Activated T-helper 17 cell treated with anti-CD3 and anti-CD28 coated beads, Interleukin-2, amount 50 U/mL, for 72 hours (primary cell): ENCODE measurements around the gene MALT1. TPM values are rescaled to one million over a fixed set of nuclear protein-coding genes. Genes with fewer than 3 reads are reported as not detected.
A peak's percentile ranks its signal among the peaks of the same experiment; 100 is the strongest.

Experiments
- ATAC-seq: fragments of 150-1000 bp; cut with Tn5 transposase; replicated peaks from 2 replicates; pipeline ENCODE4 v1.10.0; 2021; ENCODE audit warnings: mild to moderate bottlenecking, moderate library complexity
- H3K27ac Mint-ChIP-seq: one replicate; pipeline ENCODE4 v1.8.0; 2022; ENCODE audit warnings: mixed read lengths
- H3K27me3 Mint-ChIP-seq: one replicate; pipeline ENCODE4 v1.8.0; 2022; ENCODE audit warnings: mixed read lengths
- H3K36me3 Mint-ChIP-seq: one replicate; pipeline ENCODE4 v1.8.0; 2022; ENCODE audit warnings: low read depth, mild to moderate bottlenecking, mixed read lengths
- H3K4me1 Mint-ChIP-seq: one replicate; pipeline ENCODE4 v1.8.0; 2022; ENCODE audit warnings: mixed read lengths
- H3K4me3 Mint-ChIP-seq: one replicate; pipeline ENCODE4 v1.8.0; 2022; ENCODE audit warnings: mild to moderate bottlenecking, mixed read lengths
- H3K9me3 Mint-ChIP-seq: one replicate; pipeline ENCODE4 v1.8.0; 2022; ENCODE audit warnings: mixed read lengths
- total RNA-seq, 2 donors: library from RNA; stranded (reverse); gene quantifications; one replicate each; pipeline ENCODE4 v1.2.3, GENCODE V29; 2022

The MALT1 gene, protein sequence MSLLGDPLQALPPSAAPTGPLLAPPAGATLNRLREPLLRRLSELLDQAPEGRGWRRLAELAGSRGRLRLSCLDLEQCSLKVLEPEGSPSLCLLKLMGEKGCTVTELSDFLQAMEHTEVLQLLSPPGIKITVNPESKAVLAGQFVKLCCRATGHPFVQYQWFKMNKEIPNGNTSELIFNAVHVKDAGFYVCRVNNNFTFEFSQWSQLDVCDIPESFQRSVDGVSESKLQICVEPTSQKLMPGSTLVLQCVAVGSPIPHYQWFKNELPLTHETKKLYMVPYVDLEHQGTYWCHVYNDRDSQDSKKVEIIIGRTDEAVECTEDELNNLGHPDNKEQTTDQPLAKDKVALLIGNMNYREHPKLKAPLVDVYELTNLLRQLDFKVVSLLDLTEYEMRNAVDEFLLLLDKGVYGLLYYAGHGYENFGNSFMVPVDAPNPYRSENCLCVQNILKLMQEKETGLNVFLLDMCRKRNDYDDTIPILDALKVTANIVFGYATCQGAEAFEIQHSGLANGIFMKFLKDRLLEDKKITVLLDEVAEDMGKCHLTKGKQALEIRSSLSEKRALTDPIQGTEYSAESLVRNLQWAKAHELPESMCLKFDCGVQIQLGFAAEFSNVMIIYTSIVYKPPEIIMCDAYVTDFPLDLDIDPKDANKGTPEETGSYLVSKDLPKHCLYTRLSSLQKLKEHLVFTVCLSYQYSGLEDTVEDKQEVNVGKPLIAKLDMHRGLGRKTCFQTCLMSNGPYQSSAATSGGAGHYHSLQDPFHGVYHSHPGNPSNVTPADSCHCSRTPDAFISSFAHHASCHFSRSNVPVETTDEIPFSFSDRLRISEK
- 10 to 100 TPM; 45.3 to 92.3 TPM for total RNA-seq

DNA sequence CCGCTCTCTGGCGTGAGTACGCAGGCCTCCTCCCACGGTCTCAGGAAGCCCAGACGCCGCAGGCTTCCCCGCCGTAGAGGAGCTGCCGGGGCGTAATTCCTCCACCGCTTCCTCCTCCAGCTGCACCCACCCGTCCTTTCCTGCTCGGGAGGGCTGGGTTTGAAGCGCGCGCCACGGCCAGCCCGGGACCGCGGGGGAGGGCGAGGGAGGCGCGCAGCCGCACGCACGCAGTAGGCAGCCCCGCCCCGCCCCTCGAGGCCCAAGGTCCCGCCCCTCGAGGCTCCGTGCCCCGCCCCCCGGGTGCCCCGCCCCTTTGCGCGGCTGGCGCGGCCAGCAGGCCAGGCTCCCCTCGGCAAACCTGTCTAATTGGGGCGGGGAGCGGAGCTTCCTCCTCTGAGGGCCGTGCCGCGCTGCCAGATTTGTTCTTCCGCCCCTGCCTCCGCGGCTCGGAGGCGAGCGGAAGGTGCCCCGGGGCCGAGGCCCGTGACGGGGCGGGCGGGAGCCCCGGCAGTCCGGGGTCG lies at the start of gene MALT1:
Gene MALT1 (plus strand): TSS at position 355 of the 521 bp plus-strand sequence. CDS start 179 bp downstream, outside the sequence.
- Mint-ChIP-seq H3K27me3 (no peaks in the 10 kb centered on the region), H3K36me3 (peaks cover 39% of the 10 kb centered on the region), H3K4me1 (peaks cover 45% of the 10 kb centered on the region), H3K4me3 (peak within 1 kb of the TSS; percentile 96), H3K9me3 (no peaks in the 10 kb centered on the region), H3K27ac (peak within 1 kb of the TSS; percentile 94)
- ATAC-seq: peak; percentile 82

DNA sequence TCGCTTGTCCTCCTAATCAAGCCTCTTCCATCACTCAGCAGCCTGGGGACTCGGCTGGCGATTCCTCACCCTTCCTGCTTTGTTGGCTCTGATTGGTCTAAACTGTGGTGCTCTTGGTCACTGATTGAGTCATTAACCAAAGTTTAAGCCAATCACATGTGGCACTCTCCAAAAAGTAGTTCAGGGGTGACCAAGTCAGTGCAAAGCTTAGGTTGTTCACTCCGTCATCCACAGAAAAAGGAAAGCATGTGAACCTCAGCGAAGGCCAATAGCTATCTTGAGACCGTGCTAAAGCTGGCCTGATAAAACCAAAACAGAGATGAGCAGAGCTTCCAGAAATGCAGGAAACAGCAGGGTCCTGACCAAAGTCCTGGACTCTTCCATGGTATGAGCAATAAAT lies 47.3 kb upstream of the MALT1 start:
- Mint-ChIP-seq H3K27me3 (no peaks in the 10 kb centered on the region), H3K27ac (no peak overlapping the region), H3K9me3 (no peaks in the 10 kb centered on the region), H3K36me3 (no peaks in the 10 kb centered on the region), H3K4me3 (no peak overlapping the region), H3K4me1 (peaks cover 4% of the 10 kb centered on the region)
- peak; percentile 49 for ATAC-seq

DNA sequence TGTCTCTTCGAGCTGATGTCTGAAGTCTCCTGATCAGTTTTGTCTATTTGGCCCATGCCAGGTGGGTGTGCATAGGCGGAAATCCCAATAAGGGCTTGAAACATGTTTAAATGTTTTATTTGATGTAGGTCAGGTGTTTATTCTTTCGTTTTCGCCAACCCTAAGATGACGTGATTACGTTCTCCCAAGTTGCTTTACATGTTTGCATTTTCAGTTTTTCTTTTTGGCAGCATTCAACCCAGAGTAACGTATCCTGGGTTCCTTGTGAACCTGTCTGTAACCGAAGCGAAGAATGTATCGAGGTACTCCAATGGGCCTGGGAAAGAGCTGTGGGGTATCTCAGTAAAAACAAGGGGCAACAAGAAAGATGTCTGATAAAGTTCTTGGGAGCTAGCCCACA lies 45.4 kb upstream of the MALT1 start:
- H3K27me3 Mint-ChIP-seq: no peaks in the 10 kb centered on the region
- ATAC-seq: peak; percentile 31
- H3K36me3 Mint-ChIP-seq: no peaks in the 10 kb centered on the region
- H3K9me3 Mint-ChIP-seq: no peaks in the 10 kb centered on the region
- H3K27ac Mint-ChIP-seq: peak overlapping the region; percentile 46
- peak overlapping the region; percentile 66 for H3K4me3 Mint-ChIP-seq
- H3K4me1 Mint-ChIP-seq: peaks cover 10% of the 10 kb centered on the region

DNA sequence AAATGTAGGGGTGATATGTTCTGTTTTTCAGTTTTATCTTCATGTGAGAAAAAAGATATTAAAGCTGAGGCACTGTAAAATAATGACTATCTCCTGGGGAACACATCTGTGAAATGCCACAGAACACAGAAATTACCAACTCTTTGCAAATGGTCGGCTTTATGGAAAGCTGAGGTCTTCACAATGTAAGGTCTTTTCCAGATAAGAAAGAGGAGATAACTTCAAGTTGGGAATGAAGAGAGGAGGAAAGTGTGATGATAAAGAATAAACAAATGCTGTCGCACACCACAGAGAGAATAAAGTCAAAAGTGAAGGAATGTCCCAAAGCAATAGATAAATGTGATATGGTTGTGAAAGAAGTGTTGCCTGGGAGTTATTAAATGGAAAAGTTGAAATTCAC lies 41.2 kb upstream of the MALT1 start:
- Mint-ChIP-seq H3K27ac (no peak overlapping the region), H3K4me1 (peaks cover 5% of the 10 kb centered on the region), H3K4me3 (no peak overlapping the region), H3K9me3 (no peaks in the 10 kb centered on the region), H3K36me3 (no peaks in the 10 kb centered on the region), H3K27me3 (no peaks in the 10 kb centered on the region)
- ATAC-seq: no peak

DNA sequence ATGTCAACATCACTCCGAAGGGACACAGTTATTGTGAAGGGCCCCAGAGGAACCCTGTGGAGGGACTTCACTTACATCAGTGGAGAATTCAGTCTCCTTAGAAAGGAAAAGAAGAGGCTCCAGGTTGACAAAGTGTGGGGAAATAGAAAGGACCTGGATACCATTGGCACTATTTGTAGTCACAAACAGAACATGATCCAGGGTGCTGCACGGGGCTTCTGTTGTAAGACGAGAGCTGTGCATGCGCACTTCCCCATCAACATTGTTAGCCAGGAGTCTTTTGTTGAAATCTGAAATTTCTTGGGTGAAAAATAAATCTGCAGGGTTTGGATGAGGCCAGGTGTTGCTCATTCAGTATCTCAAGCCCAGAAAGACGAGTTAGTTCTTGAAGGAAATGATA lies 40.0 kb upstream of the MALT1 start:
- Mint-ChIP-seq H3K36me3 (no peaks in the 10 kb centered on the region), H3K27me3 (no peaks in the 10 kb centered on the region), H3K4me1 (peaks cover 11% of the 10 kb centered on the region)

DNA sequence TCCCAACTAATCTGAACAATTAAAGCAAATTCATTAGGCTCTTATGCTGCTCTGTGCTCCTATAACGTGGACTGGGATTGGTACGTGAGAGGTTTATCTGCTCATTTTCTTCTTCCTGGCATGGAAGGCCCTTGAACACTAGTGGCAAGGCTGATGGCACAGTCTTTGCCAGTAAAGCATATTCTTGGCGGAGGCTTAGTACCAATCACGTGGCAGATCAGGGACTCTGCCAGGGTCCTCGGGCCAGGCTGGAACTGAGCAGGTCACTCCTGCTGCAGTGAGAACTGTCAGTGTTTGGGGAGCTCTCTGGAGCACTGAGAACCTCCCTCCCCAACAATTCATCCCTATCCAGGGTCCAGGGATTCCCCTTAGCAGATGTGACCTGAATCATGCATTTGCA lies 38.7 kb upstream of the MALT1 start:
- peaks cover 11% of the 10 kb centered on the region for H3K4me1 Mint-ChIP-seq
- no peak for ATAC-seq
- no peaks in the 10 kb centered on the region for H3K36me3 Mint-ChIP-seq

More for the DNA sequence above, 40.0 kb upstream of the MALT1 start:
- no peak for ATAC-seq
- no peak overlapping the region for H3K27ac Mint-ChIP-seq
- H3K9me3 Mint-ChIP-seq: no peaks in the 10 kb centered on the region
- no peak overlapping the region for H3K4me3 Mint-ChIP-seq

DNA sequence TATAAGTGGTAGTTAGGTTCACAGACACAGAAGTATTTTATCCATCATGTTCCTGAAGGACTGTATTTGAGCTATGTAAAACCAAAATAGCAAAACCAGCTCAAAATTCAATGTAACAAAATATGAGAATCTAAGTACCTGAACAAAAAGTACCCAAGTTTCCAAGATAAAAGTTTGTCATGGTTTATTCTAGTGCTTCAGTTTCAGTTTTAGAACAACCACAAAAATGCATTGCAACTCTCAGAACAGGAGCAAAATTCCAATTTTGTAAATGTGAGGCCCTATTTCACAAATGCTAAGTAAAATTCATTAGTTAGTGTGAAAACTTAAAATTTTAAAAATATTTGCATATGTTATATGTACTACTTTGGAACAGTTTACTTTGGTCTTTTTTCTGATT lies 37.4 kb upstream of the MALT1 start:
- Mint-ChIP-seq H3K27ac (no peak overlapping the region), H3K36me3 (no peaks in the 10 kb centered on the region), H3K4me3 (no peak overlapping the region), H3K4me1 (peaks cover 16% of the 10 kb centered on the region), H3K27me3 (no peaks in the 10 kb centered on the region), H3K9me3 (no peaks in the 10 kb centered on the region)
- ATAC-seq: no peak

More for the DNA sequence above, 38.7 kb upstream of the MALT1 start:
- Mint-ChIP-seq H3K4me3 (no peak overlapping the region), H3K27ac (no peak overlapping the region), H3K27me3 (no peaks in the 10 kb centered on the region), H3K9me3 (no peaks in the 10 kb centered on the region)

DNA sequence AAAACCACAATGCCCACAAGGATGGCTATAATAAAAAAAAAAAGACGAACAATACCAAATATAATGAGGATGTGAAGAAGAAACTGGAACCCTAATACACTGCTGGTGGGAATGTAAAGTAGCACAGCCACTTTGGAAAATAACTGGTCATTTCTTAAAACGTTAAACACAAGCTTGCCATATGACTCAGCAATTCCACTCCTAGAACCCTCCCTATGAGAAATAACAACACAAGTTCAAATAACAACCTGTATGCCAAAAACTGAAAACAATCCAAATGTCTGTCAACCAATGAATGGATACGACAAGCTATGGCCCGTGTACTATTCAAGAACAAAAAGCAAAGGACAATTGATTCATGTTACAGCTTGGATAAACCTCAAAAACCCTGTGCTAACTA lies 35.4 kb upstream of the MALT1 start:
- Mint-ChIP-seq H3K4me3 (peak overlapping the region; percentile 3), H3K9me3 (no peaks in the 10 kb centered on the region), H3K36me3 (no peaks in the 10 kb centered on the region), H3K27ac (peak overlapping the region; percentile 74), H3K4me1 (peaks cover 10% of the 10 kb centered on the region), H3K27me3 (no peaks in the 10 kb centered on the region)
- ATAC-seq: peak; percentile 70

DNA sequence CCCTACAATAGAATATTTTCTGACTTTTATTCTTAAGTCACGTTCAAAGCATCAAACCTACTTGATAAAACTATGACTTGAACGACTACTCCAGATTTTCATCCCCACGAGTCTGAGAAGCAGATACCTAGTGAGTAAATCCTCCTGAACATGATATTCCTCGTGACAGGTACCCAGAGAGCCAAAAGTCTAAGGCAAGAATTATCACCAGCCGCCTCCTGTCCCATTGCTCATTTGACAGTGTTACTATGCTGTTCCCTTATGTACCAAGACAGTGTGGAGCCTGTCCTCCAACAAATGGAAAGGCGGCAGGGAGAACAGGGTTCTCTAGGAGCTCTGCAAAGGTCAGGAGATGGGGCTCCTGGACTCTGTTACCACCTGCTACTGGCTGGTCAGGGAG lies 34.1 kb upstream of the MALT1 start:
- Mint-ChIP-seq H3K36me3 (no peaks in the 10 kb centered on the region), H3K4me1 (peaks cover 10% of the 10 kb centered on the region), H3K27ac (no peak overlapping the region), H3K9me3 (no peaks in the 10 kb centered on the region), H3K27me3 (no peaks in the 10 kb centered on the region), H3K4me3 (no peak overlapping the region)
- no peak for ATAC-seq

DNA sequence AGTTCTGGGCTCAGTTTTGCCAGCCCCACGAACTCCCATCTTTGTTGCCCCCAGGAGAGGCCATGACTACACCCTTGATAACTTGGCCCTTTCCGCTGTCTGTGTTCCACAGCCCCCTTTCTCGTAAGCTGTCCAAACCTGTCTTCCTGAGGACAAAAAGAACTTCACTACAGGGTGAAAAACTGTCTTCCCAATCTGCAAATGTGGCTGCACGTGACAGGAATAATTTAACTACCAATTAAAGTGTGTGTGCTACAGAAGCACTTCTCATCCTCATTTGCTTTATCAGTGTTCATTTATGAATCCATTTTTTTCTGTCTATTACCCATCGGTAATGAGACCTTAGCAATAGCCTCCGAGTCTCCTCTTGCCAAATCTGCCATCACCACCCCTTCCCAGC lies 33.3 kb upstream of the MALT1 start:
- Mint-ChIP-seq H3K4me3 (no peak overlapping the region), H3K36me3 (no peaks in the 10 kb centered on the region), H3K27me3 (no peaks in the 10 kb centered on the region), H3K27ac (no peak overlapping the region), H3K4me1 (peaks cover 10% of the 10 kb centered on the region), H3K9me3 (no peaks in the 10 kb centered on the region)
- ATAC-seq: no peak

DNA sequence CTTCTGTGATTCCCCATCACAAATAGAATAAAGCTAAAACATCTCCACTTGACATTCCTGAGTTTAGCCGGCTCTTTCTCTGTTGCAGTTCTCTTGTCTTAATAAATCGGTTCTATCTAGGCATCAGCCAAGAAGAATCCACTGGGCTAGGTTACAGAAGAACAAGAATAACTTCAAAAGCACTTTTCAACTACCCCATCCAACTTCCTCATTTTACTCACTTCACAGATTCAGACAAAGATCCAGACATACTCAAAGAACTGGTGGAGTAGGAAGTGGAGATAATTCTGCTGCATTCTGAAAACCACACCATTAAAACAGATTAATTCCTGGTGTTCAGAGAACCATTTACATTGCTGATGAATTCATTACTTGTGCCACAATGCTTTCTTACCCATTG lies 32.8 kb upstream of the MALT1 start:
- Mint-ChIP-seq H3K27ac (no peak overlapping the region), H3K4me3 (no peak overlapping the region), H3K4me1 (peaks cover 10% of the 10 kb centered on the region), H3K36me3 (no peaks in the 10 kb centered on the region), H3K9me3 (no peaks in the 10 kb centered on the region), H3K27me3 (no peaks in the 10 kb centered on the region)
- ATAC-seq: no peak

DNA sequence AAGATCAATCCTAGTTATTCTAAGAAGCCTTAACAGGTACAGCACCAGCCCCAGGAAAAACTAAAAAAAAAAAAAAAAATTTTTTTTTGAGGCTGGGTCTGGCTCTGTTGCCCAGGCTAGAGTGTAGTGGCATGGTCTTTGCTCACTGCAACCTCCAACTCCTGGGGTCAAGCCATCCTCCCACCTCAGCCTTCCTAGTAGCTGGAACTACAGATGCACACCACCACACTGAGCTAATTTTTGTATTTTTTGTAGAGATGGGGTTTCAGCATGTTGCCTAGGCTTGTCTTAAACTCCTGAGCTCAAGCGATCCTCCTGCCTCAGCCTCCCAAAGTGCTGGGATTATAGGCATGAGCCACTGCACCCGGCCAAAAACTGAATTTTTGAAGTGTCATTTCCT lies 32.0 kb upstream of the MALT1 start:
- H3K36me3 Mint-ChIP-seq: no peaks in the 10 kb centered on the region
- H3K4me3 Mint-ChIP-seq: no peak overlapping the region
- H3K27me3 Mint-ChIP-seq: no peaks in the 10 kb centered on the region
- no peak for ATAC-seq
- H3K27ac Mint-ChIP-seq: no peak overlapping the region
- no peaks in the 10 kb centered on the region for H3K9me3 Mint-ChIP-seq
- peaks cover 10% of the 10 kb centered on the region for H3K4me1 Mint-ChIP-seq

DNA sequence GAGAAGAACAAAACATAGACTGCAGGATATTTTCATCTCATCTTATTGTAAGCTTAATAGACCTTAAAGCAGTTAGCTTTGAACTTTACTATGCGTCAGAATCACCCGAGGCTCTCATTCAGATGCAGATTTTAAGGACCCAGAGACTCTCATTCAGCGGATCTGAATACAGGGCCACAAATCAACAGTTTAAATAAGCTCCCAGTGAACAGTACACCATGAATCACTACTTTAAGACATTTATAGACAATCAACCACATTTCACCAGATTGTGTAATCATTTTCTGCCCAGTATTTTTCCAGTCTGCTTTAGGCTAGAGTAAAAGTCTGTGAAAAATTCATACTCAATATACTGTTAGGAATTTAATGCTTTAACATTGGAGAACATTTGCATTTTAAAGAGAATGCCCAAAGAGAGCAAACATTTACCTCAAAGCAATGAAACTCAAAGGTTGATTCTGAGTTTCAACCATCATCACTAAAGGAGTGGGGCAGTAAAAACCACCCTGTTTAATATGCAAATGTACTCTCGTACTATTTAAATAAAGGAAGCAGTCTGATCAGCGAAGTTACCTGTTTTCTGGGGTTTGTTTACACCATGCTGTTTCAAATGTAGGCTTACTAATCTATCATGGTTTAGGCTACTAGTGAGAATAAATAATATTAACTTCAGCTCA lies 31.4 kb upstream of the MALT1 start:
- peak; percentile 43 for ATAC-seq
- Mint-ChIP-seq H3K27ac (no peak overlapping the region), H3K9me3 (no peaks in the 10 kb centered on the region), H3K27me3 (no peaks in the 10 kb centered on the region), H3K4me1 (peaks cover 10% of the 10 kb centered on the region), H3K36me3 (no peaks in the 10 kb centered on the region), H3K4me3 (no peak overlapping the region)

DNA sequence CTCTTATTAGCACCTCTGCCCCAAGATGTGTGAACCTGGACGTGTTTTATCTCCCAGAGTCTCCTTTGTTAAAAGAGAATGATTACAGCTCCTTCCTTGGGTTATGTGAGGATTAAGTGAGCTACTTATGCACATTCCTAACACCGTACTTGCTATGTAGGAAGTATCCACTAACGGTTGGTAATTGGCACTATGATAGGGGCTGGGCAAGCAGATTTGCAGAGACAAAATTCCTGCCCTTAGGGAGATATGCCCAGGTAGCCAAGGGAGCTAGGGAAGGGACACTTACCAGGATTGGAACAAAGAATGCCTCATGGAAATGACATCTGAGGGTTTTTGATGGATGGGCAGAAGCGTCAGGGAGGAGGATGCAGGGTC lies 30.8 kb upstream of the MALT1 start:
- Mint-ChIP-seq H3K27ac (no peak overlapping the region), H3K4me3 (no peak overlapping the region), H3K9me3 (no peaks in the 10 kb centered on the region), H3K4me1 (peaks cover 10% of the 10 kb centered on the region), H3K27me3 (no peaks in the 10 kb centered on the region), H3K36me3 (no peaks in the 10 kb centered on the region)
- ATAC-seq: no peak
